ENCODE results near the gene MANF. TPM values are rescaled to one million over a fixed set of nuclear protein-coding genes. Genes with fewer than 3 reads are reported as not detected.

The MANF gene
- total and polyA plus RNA-seq, 2 donors (not counting 1 experiment from before 2014, with no cell fraction given) = 19.8 to 29.7 TPM

DNA sequence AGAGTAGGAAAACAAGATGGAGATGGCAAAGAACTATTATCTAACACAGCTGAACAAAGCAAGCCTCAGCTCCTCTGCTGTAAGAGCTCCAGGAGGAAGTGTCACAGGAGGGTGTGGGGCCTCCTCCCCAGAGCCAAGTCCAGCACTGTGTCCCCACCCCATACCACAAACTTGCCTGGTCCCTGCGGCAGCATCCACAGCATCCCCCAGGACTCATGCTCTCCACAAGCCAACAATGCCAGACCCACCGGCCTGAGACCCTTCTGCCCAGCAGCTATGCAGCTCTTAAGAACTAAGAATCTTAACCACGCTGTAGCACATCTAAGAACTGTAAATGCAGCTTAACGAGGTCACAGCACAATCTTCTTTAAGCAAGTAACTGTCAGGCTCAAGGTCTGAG lies 15.1 kb downstream of the MANF start:
- WGBS (ENCODE audit: insufficient coverage) = 92% methylated on average over 4 of the region's 4 CpGs

DNA sequence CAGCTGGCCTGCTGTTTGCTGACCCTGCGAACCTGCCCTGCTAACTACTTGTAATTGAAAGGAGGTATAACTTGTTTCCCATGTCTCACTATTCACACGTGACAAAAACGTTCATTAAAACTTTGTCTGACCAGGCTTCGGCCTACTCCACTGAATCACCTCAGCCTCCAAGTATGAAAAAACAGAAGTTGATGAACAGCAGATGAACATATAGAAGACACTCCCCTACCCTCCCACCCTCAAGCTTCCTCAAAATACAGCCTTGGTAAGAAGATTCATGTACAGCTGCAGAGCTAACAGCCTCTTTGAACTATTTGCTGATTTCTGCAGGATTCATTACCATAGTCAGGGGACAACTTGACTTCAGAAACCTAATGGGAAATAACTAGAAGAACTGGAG lies 16.6 kb downstream of the MANF start:
- Histone ChIP-seq H4K20me1 (ENCODE audit: control insufficient read depth, insufficient read depth, low read length, poor library complexity, severe bottlenecking) (peaks cover 6% of the 10 kb centered on the region), H3K4me2 (replicated peaks; ENCODE audit: low read depth, low read length, poor library complexity, severe bottlenecking) (no peak overlapping the region), H2AFZ (ENCODE audit: insufficient read depth, low read depth, low read length, poor library complexity, severe bottlenecking) (no peak overlapping the region), H3K27ac (ENCODE audit: low read length in 2 of 2) (no peak overlapping the region), H3K4me1 (ENCODE audit: control insufficient read depth in 2 of 2, insufficient read depth in 2 of 2, low read length in 2 of 2) (no peaks in the 10 kb centered on the region), H3K79me2 (ENCODE audit: control insufficient read depth, insufficient read depth, low read length) (peaks cover 18% of the 10 kb centered on the region), H3K36me3 (replicated peaks in 1 of 2; ENCODE audit: control extremely low read depth in 1 of 2, control insufficient read depth in 1 of 2, extremely low read depth in 1 of 2, insufficient read depth in 2 of 2, low read length in 1 of 2) (peaks cover 12 to 71% of the 10 kb centered on the region in 2 experiments), H3K9me3 (ENCODE audit: control extremely low read depth in 1 of 3, control insufficient read depth in 2 of 3, insufficient read depth in 1 of 3, low read length in 2 of 3) (no peaks in the 10 kb centered on the region), H3K27me3 (replicated peaks in 1 of 4; ENCODE audit: control extremely low read depth in 1 of 4, control insufficient read depth in 3 of 4, insufficient read depth in 4 of 4, low read length in 3 of 4) (no peaks in the 10 kb centered on the region), H3K4me3 (ENCODE audit: control extremely low read depth in 1 of 5, extremely low read depth in 1 of 5, insufficient read depth in 1 of 5, low read depth in 2 of 5, low read length in 4 of 5) (no peak overlapping the region), H3K9ac (ENCODE audit: low read length) (no peak overlapping the region)
- intact Hi-C loops (cut with micrococcal nuclease) = no loop called here
- ATAC-seq (ENCODE audit: low read depth) = no peak
- Mint-ChIP-seq H3K27me3 (no peaks in the 10 kb centered on the region), H3K4me1 (peaks cover 2% of the 10 kb centered on the region), H3K27ac (no peak overlapping the region), H3K9me3 (ENCODE audit: insufficient read depth) (no peaks in the 10 kb centered on the region), H3K4me3 (no peak overlapping the region)
- ChIA-PET POLR2A (no interaction called here), CTCF (no interaction called here)
- DNase-seq = no peak
- no peak for TF ChIP-seq EZH2 (IDR thresholded peaks at IDR 0.05; ENCODE audit: borderline replicate concordance, insufficient read depth, low read depth, low read length, poor library complexity, severe bottlenecking)
- TF ChIP-seq, protein P1, sequence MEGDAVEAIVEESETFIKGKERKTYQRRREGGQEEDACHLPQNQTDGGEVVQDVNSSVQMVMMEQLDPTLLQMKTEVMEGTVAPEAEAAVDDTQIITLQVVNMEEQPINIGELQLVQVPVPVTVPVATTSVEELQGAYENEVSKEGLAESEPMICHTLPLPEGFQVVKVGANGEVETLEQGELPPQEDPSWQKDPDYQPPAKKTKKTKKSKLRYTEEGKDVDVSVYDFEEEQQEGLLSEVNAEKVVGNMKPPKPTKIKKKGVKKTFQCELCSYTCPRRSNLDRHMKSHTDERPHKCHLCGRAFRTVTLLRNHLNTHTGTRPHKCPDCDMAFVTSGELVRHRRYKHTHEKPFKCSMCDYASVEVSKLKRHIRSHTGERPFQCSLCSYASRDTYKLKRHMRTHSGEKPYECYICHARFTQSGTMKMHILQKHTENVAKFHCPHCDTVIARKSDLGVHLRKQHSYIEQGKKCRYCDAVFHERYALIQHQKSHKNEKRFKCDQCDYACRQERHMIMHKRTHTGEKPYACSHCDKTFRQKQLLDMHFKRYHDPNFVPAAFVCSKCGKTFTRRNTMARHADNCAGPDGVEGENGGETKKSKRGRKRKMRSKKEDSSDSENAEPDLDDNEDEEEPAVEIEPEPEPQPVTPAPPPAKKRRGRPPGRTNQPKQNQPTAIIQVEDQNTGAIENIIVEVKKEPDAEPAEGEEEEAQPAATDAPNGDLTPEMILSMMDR (IDR thresholded peaks at IDR 0.05) = no peak
- WGBS (ENCODE audit: insufficient coverage) = no CpG with 5 or more reads among the region's 4 CpGs

More for the DNA sequence above, 15.1 kb downstream of the MANF start:
- Histone ChIP-seq H3K4me2 (replicated peaks; ENCODE audit: low read depth, low read length, poor library complexity, severe bottlenecking) (no peak overlapping the region), H4K20me1 (ENCODE audit: control insufficient read depth, insufficient read depth, low read length, poor library complexity, severe bottlenecking) (peaks cover 22% of the 10 kb centered on the region), H3K9ac (ENCODE audit: low read length) (no peak overlapping the region), H3K79me2 (ENCODE audit: control insufficient read depth, insufficient read depth, low read length) (peaks cover 17% of the 10 kb centered on the region), H3K27me3 (replicated peaks in 1 of 4; ENCODE audit: control extremely low read depth in 1 of 4, control insufficient read depth in 3 of 4, insufficient read depth in 4 of 4, low read length in 3 of 4) (no peaks in the 10 kb centered on the region), H3K9me3 (ENCODE audit: control extremely low read depth in 1 of 3, control insufficient read depth in 2 of 3, insufficient read depth in 1 of 3, low read length in 2 of 3) (no peaks in the 10 kb centered on the region), H2AFZ (ENCODE audit: insufficient read depth, low read depth, low read length, poor library complexity, severe bottlenecking) (no peak overlapping the region), H3K4me1 (ENCODE audit: control insufficient read depth in 2 of 2, insufficient read depth in 2 of 2, low read length in 2 of 2) (no peaks in the 10 kb centered on the region), H3K27ac (ENCODE audit: low read length in 2 of 2) (no peak overlapping the region), H3K36me3 (replicated peaks in 1 of 2; ENCODE audit: control extremely low read depth in 1 of 2, control insufficient read depth in 1 of 2, extremely low read depth in 1 of 2, insufficient read depth in 2 of 2, low read length in 1 of 2) (peaks cover 11 to 75% of the 10 kb centered on the region in 2 experiments), H3K4me3 (ENCODE audit: control extremely low read depth in 1 of 5, extremely low read depth in 1 of 5, insufficient read depth in 1 of 5, low read depth in 2 of 5, low read length in 4 of 5) (no peak overlapping the region)
- intact Hi-C loops (cut with micrococcal nuclease) = no loop called here
- no peaks in the 10 kb centered on the region for H3K27me3 Mint-ChIP-seq
- no peak overlapping the region for H3K4me3 Mint-ChIP-seq
- no peak for ATAC-seq (ENCODE audit: low read depth)
- TF ChIP-seq EZH2 (IDR thresholded peaks at IDR 0.05; ENCODE audit: borderline replicate concordance, insufficient read depth, low read depth, low read length, poor library complexity, severe bottlenecking) = no peak
- TF ChIP-seq, protein P1 (IDR thresholded peaks at IDR 0.05) = no peak
- H3K27ac Mint-ChIP-seq = no peak overlapping the region
- ChIA-PET POLR2A (no interaction called here), CTCF (no interaction called here)
- peaks cover 6% of the 10 kb centered on the region for H3K4me1 Mint-ChIP-seq
- no peak for DNase-seq
- H3K9me3 Mint-ChIP-seq (ENCODE audit: insufficient read depth) = no peaks in the 10 kb centered on the region
